ENCODE data around the gene SLC17A4.

DNA sequence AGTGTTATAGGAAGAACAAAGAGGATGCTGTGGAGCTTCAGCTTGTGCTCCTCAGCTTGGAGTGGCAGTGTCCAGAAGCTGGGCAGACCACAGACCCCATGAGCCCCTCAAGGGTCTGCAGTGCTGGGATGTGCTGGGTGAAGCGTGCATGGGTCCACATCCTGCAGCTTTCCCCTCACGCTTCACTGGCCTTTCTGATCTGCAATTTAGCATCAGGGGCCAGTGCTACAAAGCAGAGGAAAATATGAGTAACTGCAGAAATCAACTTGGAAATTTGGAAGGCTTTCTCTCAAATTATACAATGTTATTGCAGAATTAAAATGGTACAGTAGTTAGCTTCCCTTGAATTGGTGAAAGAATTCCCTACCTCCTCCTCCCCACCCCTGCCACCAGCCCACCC, 10.1 kb downstream of the SLC17A4 start:
- TF ChIP-seq, protein P1, sequence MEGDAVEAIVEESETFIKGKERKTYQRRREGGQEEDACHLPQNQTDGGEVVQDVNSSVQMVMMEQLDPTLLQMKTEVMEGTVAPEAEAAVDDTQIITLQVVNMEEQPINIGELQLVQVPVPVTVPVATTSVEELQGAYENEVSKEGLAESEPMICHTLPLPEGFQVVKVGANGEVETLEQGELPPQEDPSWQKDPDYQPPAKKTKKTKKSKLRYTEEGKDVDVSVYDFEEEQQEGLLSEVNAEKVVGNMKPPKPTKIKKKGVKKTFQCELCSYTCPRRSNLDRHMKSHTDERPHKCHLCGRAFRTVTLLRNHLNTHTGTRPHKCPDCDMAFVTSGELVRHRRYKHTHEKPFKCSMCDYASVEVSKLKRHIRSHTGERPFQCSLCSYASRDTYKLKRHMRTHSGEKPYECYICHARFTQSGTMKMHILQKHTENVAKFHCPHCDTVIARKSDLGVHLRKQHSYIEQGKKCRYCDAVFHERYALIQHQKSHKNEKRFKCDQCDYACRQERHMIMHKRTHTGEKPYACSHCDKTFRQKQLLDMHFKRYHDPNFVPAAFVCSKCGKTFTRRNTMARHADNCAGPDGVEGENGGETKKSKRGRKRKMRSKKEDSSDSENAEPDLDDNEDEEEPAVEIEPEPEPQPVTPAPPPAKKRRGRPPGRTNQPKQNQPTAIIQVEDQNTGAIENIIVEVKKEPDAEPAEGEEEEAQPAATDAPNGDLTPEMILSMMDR (IDR thresholded peaks at IDR 0.05): no peak
- TF ChIP-seq POLR2A (IDR thresholded peaks at IDR 0.05): no peak
